ENCODE data around the gene PRICKLE2. TPM values are rescaled to one million over a fixed set of nuclear protein-coding genes. Genes with fewer than 3 reads are reported as not detected.

The PRICKLE2 gene
- total RNA-seq, 8 experiments from 2014 or later = 2.1 to 43.1 (median 12.0) TPM

DNA sequence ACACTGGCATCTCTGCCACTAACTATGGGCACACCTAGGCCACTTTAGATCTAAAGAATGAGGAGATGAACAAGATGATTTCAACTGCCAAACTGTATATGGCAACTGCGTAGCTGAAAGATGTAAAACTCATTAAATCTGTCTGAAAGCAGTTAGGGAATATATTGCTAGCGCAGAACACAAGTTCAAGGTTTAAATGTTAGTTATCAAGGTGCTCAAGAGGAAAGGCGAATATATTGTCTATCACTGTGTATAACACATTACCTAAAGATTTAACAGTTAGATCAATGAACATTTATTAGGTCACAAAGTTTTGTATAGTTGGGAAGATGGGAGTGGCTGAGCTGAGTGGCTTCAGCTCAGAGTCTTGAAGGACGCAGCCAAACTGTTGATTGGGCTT, 168.0 kb downstream of the PRICKLE2 start:
- Histone ChIP-seq H3K27ac (no peak overlapping the region), H3K4me1 (replicated peaks in 1 of 2) (peaks cover 20 to 28% of the 10 kb centered on the region in 2 donors), H3K4me3 (no peak overlapping the region)
- no peak for ATAC-seq (replicated peaks in 6 of 8)
- 80 to 100% (median 98%) methylated on average over 1 to 4 of the region's 4 CpGs for WGBS, 10 experiments
- in situ Hi-C loops (cut with MboI; ENCODE audit: low pct_unique_long_range_greater_than_20kb in 2 of 9, low sequenced_read_pairs in 9 of 9, unreplicated experiment in 9 of 9) = no loop called here

DNA sequence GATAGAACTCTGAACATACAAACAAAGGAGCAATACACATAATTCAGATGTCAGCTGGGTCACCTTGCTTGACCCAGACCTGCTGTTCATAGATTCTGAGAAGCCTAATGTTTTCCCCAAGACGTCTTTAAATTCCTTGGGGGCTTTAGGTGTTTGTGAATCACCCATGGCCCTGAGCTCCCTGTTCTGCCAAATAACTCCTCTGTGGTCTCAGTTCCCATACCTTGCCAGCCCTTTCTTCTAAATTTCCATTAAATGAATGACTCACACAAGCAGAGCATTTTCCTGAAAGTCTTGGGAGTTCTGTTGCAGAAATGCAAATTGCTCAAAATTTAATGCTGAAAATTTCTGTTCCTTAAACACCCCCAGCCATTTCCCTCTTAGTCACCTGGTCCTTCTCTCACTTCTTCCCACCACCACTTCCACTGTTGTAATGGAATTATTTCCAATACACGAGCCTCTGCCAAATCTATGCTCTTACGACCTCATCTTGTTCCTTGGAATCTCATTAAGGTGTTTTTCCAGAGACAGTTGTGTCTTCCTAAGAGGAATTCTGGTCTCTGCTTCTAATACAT, 168.6 kb downstream of the PRICKLE2 start:
- Histone ChIP-seq H3K27ac (no peak overlapping the region), H3K4me1 (replicated peaks in 1 of 2) (peaks cover 20 to 28% of the 10 kb centered on the region in 2 donors), H3K4me3 (no peak overlapping the region)
- WGBS, 10 experiments = 20 to 100% (median 58%) methylated on average over 1 to 3 of the region's 3 CpGs; no CpG with 5 or more reads in 2 of the 10 experiments
- ATAC-seq (replicated peaks in 6 of 8) = peak in 3 of 8 experiments; percentile 70 to 95 (median 91)
- in situ Hi-C loops (cut with MboI; ENCODE audit: low pct_unique_long_range_greater_than_20kb in 2 of 9, low sequenced_read_pairs in 9 of 9, unreplicated experiment in 9 of 9) = no loop called here

DNA sequence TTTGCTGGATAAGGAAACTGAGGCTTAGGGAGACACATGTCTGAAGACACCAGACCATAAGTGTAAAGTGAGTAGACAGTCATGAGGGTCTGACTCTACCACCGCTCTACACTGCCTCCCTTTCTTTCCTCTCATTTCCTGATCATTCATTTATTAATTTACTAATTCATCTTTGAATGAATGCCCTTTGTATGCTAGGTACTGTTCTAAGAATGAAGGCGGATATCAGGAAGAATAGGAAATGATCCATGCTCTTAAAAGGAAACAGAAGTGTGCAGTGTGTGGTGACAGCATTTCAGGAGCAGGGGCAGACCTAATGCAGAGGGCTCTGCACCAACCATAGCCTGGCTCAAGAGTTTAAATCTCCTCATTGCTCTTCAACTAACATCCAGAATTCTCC, 170.2 kb downstream of the PRICKLE2 start:
- WGBS, 10 experiments = 80 to 100% (median 95%) methylated on average over 1 to 2 of the region's 2 CpGs; no CpG with 5 or more reads in 2 of the 10 experiments
- no peak for ATAC-seq (replicated peaks in 6 of 8)
- in situ Hi-C loops (cut with MboI; ENCODE audit: low pct_unique_long_range_greater_than_20kb in 2 of 9, low sequenced_read_pairs in 9 of 9, unreplicated experiment in 9 of 9) = no loop called here
- no peak overlapping the region for H3K27ac ChIP-seq
- no peak overlapping the region for H3K4me3 ChIP-seq
- H3K4me1 ChIP-seq (replicated peaks in 1 of 2) = peaks cover 20 to 28% of the 10 kb centered on the region in 2 donors

DNA sequence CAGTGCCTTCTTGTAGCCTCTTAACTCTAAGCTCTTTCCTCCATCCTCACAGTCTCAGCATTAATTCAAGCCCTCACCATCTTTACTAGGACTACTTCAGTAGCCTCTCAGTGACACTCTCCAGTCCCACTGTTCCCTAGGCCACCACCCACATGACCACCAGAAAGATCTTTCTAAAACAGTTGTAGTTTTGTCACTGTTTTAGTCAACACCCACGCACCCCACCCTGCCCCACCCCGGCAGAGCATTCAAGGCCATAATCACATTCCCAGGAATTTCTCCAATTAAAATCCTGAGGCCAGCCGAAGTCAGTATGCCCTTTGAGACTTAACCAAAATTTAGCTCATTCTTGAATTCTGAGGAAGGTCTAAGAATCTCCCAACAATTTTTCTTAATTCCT, 170.8 kb downstream of the PRICKLE2 start:
- ATAC-seq (replicated peaks in 6 of 8) = peak in 1 of 8 experiments; percentile 37
- Histone ChIP-seq H3K27ac (no peak overlapping the region), H3K4me1 (replicated peaks in 1 of 2) (peaks cover 24 to 31% of the 10 kb centered on the region in 2 donors), H3K4me3 (no peak overlapping the region)
- WGBS, 10 experiments = 0 to 100% (median 49%) methylated on average over 1 to 2 of the region's 3 CpGs; no CpG with 5 or more reads in 4 of the 10 experiments
- in situ Hi-C loops (cut with MboI; ENCODE audit: low pct_unique_long_range_greater_than_20kb in 2 of 9, low sequenced_read_pairs in 9 of 9, unreplicated experiment in 9 of 9) = no loop called here

DNA sequence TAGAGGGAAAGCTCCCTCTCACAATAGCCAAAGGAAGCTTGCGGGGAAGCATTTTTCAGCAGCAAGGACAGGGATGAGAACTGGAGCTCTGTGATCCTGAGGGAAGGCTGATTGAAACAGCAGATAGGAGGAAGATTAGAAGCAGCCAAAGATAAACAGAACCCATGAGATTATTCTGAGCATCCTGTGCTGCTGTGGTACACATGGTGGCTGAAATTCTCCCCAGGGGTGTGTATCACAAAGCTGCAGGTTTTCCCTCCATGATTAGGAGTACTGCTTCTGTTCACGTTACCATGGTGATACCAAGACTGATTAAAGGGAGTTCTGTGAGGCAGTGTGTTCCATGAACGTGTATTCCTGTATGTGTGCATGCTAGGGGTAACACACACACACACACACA, 171.7 kb downstream of the PRICKLE2 start:
- Histone ChIP-seq H3K4me3 (no peak overlapping the region), H3K4me1 (replicated peaks in 1 of 2) (peaks cover 27 to 28% of the 10 kb centered on the region in 2 donors), H3K27ac (peak overlapping the region; percentile 17 to 57)
- WGBS, 10 experiments = 0 to 87% (median 82%) methylated on average over 1 to 3 of the region's 3 CpGs; no CpG with 5 or more reads in 3 of the 10 experiments
- ATAC-seq (replicated peaks in 6 of 8) = peak in 5 of 8 experiments; percentile 75 to 87 (median 78)
- in situ Hi-C loops (cut with MboI; ENCODE audit: low pct_unique_long_range_greater_than_20kb in 2 of 9, low sequenced_read_pairs in 9 of 9, unreplicated experiment in 9 of 9) = no loop called here

DNA sequence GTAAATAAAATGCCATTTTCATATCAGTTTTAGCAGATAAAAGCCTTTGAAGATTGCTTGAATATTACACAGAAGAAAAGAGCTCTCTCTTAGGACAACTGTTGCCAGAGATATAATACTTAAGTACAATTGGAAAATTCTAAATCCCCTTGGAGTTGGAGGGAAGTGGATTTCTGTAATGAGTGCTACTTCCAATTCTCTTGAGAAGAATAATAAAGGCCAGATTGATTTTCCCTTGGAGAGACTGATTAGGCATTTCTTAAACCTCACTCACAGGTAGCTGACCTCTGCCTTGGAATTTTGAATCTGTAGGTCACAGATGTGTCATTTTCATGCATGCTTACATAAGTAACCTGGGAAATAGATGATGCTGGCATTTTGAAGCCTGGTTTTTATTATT, 172.1 kb downstream of the PRICKLE2 start:
- Histone ChIP-seq H3K4me1 (replicated peaks in 1 of 2) (peaks cover 29% of the 10 kb centered on the region in 2 donors), H3K4me3 (no peak overlapping the region), H3K27ac (no peak overlapping the region)
- in situ Hi-C loops (cut with MboI; ENCODE audit: low pct_unique_long_range_greater_than_20kb in 2 of 9, low sequenced_read_pairs in 9 of 9, unreplicated experiment in 9 of 9) = no loop called here
- ATAC-seq (replicated peaks in 6 of 8) = no peak

DNA sequence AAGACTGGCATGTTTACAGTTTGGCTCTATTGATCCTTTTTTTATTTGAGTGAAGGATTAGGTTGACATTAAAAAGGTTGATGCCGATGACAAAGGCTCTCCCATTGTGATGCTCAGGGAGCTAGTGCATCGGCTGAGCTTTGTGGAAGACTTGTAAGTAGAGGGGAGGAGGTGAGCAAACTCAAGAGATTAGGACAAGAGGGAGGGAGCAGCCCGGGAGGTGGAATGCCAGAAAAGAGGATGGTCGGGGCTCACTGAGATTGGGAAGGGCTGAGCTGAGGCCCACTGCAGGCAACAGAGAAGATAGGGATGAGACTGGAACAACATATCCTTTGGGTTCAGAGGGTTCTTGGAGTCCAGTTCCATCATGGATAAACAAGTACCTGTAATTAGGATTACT, 175.4 kb downstream of the PRICKLE2 start:
- in situ Hi-C loops (cut with MboI; ENCODE audit: low pct_unique_long_range_greater_than_20kb in 2 of 9, low sequenced_read_pairs in 9 of 9, unreplicated experiment in 9 of 9) = loop anchor here in 8 of 9 experiments (25.0 kb wide), 6 partner anchors 112 to 437 kb away; no protein-coding TSS in a partner anchor
- Histone ChIP-seq H3K4me1 (replicated peaks in 1 of 2) (peaks cover 46 to 47% of the 10 kb centered on the region in 2 donors), H3K4me3 (no peak overlapping the region), H3K27ac (no peak overlapping the region)
- WGBS, 10 experiments = 0 to 90% (median 27%) methylated on average over 1 to 4 of the region's 4 CpGs; no CpG with 5 or more reads in 2 of the 10 experiments
- no peak for ATAC-seq (replicated peaks in 6 of 8)

DNA sequence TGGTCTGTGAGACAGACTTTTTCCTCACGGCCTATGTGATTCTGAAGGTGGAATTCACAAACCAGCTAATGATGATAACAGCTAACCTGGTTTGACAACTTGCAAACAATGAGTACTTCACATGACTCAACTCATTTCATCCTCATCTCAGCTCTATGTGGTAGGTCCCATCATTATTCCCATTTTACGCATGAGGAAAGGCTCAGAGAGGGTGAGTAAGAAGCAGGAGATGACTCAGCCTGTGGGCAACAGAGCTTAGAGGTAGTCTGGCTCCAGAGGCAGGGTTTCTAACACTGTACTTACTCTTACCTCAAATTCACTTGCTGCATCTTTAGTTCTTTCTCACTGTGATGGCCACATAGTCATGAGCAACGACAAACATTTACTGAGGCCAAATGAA, 176.1 kb downstream of the PRICKLE2 start:
- in situ Hi-C loops (cut with MboI; ENCODE audit: low pct_unique_long_range_greater_than_20kb in 2 of 9, low sequenced_read_pairs in 9 of 9, unreplicated experiment in 9 of 9) = loop anchor here in 8 of 9 experiments (25.0 kb wide), 6 partner anchors 113 to 438 kb away; no protein-coding TSS in a partner anchor
- Histone ChIP-seq H3K4me3 (no peak overlapping the region), H3K27ac (no peak overlapping the region), H3K4me1 (replicated peaks in 1 of 2) (peaks cover 42 to 43% of the 10 kb centered on the region in 2 donors)
- ATAC-seq (replicated peaks in 6 of 8) = peak in 1 of 8 experiments; percentile 38
- WGBS, 10 experiments = 14 to 72% (median 33%) methylated on average over 1 to 3 of the region's 3 CpGs; no CpG with 5 or more reads in 3 of the 10 experiments

DNA sequence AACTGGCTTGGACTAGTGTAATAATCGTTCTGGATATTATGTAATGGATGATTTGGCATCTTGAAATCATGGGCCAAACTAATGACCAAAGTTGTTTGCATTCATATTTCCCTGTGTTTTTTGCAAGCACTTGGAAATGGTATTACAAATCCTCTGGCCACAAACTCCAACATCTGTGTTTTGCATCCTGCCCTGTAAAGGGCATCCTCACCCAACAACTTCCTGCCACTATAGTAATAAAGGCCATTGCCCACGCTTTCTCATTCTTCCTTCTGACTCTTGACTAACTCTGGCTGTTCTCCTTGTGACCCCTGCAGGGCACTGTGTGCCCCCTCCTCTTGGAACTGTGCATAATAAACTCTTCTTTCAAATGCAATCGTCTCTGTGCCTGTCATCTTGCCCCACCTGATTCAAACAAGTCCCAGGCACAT, 176.6 kb downstream of the PRICKLE2 start:
- no peak for ATAC-seq (replicated peaks in 6 of 8)
- in situ Hi-C loops (cut with MboI; ENCODE audit: low pct_unique_long_range_greater_than_20kb in 2 of 9, low sequenced_read_pairs in 9 of 9, unreplicated experiment in 9 of 9) = loop anchor here in 8 of 9 experiments (25.0 kb wide), 6 partner anchors 114 to 439 kb away; no protein-coding TSS in a partner anchor
- WGBS, 10 experiments = 20 to 67% (median 46%) methylated on average over 1 to 3 of the region's 3 CpGs; no CpG with 5 or more reads in 3 of the 10 experiments
- peaks cover 37 to 38% of the 10 kb centered on the region in 2 donors for H3K4me1 ChIP-seq (replicated peaks in 1 of 2)
- no peak overlapping the region for H3K27ac ChIP-seq
- no peak overlapping the region for H3K4me3 ChIP-seq

DNA sequence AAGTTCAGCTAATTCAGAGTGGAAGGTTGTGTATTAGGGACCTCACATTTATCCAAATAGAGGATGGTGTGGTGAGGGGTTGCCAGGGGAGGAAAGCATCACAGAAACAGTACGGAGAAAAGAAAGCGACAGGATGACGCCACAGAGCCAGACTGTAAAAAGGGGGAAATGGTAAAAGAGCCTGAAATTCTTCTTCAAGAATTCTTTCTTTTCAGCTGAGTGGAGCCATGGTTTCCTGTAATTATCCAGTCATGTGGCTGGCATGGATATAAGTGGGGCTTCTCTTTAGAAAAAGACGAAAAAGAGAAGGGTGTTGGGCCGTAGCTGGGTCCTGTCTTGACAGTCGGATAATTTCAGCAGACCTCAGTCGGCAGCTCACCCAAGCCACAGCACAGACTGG, 177.5 kb downstream of the PRICKLE2 start:
- ATAC-seq (replicated peaks in 6 of 8) = peak in 5 of 8 experiments; percentile 67 to 94 (median 83)
- H3K4me3 ChIP-seq = no peak overlapping the region
- peaks cover 33% of the 10 kb centered on the region in 2 donors for H3K4me1 ChIP-seq (replicated peaks in 1 of 2)
- whole genome bisulfite sequencing, 10 experiments = 16 to 100% (median 49%) methylated on average over 2 to 7 of the region's 7 CpGs; no CpG with 5 or more reads in 1 of the 10 experiments
- peak overlapping the region in 1 of 2 donors; percentile 54 for H3K27ac ChIP-seq
- in situ Hi-C loops (cut with MboI; ENCODE audit: low pct_unique_long_range_greater_than_20kb in 2 of 9, low sequenced_read_pairs in 9 of 9, unreplicated experiment in 9 of 9) = loop anchor here in 8 of 9 experiments (25.0 kb wide), 6 partner anchors 115 to 440 kb away; no protein-coding TSS in a partner anchor

DNA sequence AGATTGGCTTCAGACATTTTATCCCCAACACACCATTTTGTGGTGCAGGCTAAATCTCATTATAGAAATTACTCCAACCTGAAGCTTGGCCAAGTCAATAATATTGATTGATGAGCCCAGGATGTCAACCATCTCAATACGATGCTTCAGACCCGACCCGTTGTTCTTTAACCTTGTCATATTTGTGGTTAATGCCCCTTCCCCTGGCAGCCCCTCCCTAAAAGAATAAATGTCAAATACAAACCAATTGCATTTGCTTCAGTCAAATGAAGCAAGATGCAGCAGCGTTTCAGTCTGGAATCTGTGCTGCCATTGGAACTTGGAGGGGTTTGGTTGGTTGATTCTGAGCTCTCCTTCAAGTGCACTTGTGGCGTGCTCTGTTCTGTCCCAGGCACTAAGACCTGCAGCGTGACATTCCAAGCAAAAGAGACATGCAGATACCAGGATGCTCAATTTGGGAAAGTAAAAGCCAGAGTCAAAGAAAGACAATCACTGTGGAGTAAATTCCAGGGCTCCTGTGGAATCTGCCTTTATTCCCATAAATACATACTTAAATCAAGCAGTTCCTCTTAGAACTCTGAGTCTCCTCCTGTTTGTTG, 178.2 kb downstream of the PRICKLE2 start:
- H3K4me3 ChIP-seq = no peak overlapping the region
- 20 to 70% (median 53%) methylated on average over 1 to 5 of the region's 6 CpGs; no CpG with 5 or more reads in 2 of the 10 experiments for WGBS, 10 experiments
- in situ Hi-C loops (cut with MboI; ENCODE audit: low pct_unique_long_range_greater_than_20kb in 2 of 9, low sequenced_read_pairs in 9 of 9, unreplicated experiment in 9 of 9) = loop anchor here in 8 of 9 experiments (25.0 kb wide), 6 partner anchors 115 to 440 kb away; no protein-coding TSS in a partner anchor
- no peak overlapping the region for H3K27ac ChIP-seq
- H3K4me1 ChIP-seq (replicated peaks in 1 of 2) = peaks cover 33% of the 10 kb centered on the region in 2 donors
- peak in 5 of 8 experiments; percentile 14 to 59 (median 39) for ATAC-seq (replicated peaks in 6 of 8)

DNA sequence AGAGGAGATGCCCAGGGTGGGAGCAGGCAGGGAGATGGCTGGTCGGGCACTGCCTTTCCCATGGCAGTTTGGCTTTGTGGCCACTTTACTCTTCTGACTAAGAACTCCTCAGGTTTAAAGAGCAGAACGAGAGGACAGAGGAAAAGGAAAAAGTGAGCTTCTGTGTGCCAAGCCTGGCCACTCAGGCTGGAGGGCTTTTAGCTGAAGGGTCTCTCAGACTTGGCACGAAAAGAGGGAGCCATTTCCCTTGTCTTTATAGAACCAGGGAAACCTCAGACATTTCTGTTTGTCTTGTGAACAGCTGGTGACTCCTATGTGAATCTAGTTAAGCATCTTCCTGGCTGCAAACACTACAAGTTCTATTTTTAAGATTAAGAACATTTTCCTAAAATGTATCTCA, 178.7 kb downstream of the PRICKLE2 start:
- in situ Hi-C loops (cut with MboI; ENCODE audit: low pct_unique_long_range_greater_than_20kb in 2 of 9, low sequenced_read_pairs in 9 of 9, unreplicated experiment in 9 of 9) = loop anchor here in 8 of 9 experiments (25.0 kb wide), 6 partner anchors 116 to 441 kb away; no protein-coding TSS in a partner anchor
- 58 to 100% (median 89%) methylated on average over 1 to 2 of the region's 3 CpGs; no CpG with 5 or more reads in 2 of the 10 experiments for WGBS, 10 experiments
- Histone ChIP-seq H3K27ac (no peak overlapping the region), H3K4me3 (no peak overlapping the region), H3K4me1 (replicated peaks in 1 of 2) (peaks cover 33% of the 10 kb centered on the region in 2 donors)
- no peak for ATAC-seq (replicated peaks in 6 of 8)

DNA sequence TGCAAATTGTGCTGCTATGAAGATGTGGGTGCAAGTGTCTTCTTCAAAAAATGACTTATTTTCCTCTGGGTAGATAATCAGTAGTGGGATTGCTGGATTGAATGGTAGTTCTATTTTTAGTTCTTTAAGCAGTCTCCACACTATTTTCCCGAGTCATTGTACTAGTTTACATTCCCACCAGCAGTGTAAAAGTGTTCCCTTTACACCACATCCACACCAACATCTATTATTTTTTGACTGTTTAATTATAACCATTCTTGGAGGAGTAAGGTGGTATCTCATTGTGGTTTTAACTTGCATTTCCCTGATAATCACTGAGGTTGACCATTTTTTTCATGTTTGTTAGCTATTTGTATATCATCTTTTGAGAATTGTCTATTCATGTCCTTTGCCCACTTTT, 182.3 kb downstream of the PRICKLE2 start:
- in situ Hi-C loops (cut with MboI; ENCODE audit: low pct_unique_long_range_greater_than_20kb in 2 of 9, low sequenced_read_pairs in 9 of 9, unreplicated experiment in 9 of 9) = loop anchor here in 8 of 9 experiments (25.0 kb wide), 6 partner anchors 119 to 444 kb away; no protein-coding TSS in a partner anchor
- WGBS, 10 experiments = 13 to 100% (median 83%) methylated on average over 1 of the region's 1 CpG; no CpG with 5 or more reads in 3 of the 10 experiments
- ATAC-seq (replicated peaks in 6 of 8) = no peak
- Histone ChIP-seq H3K4me3 (no peak overlapping the region), H3K27ac (no peak overlapping the region), H3K4me1 (replicated peaks in 1 of 2) (peaks cover 30 to 41% of the 10 kb centered on the region in 2 donors)

All from motor neuron (in vitro differentiated cells).